HUDEP-2 (cell line): ENCODE results near the gene MTX3.

Source experiments
- DNase-seq, 76 experiments: peaks; one replicate each; lab custom pipeline; 2025; ENCODE audit not compliant: unreplicated experiment in 76 of 76; lab: John Stamatoyannopoulos, UW

MTX3 gene

GRCh38 chr5:79990598-79991507 is at the start of gene MTX3:
MTX3 (minus strand) TSS chr5:79991262; CDS start chr5:79991238, 24 bp downstream.
- peak in 75 of 76 experiments; percentile 6 to 89 (median 74) for DNase-seq

- DNase-seq: no peak
Observed at GRCh38 chr5:80039650-80040049, 48.6 kb upstream of the MTX3 start.

GRCh38 chr5:80037366-80037765 is 46.3 kb upstream of the MTX3 start:
- no peak for DNase-seq

- DNase-seq: no peak
Observed at GRCh38 chr5:80036615-80037014, 45.6 kb upstream of the MTX3 start.

- DNase-seq: no peak
Observed at GRCh38 chr5:80035839-80036238, 44.8 kb upstream of the MTX3 start.

- DNase-seq: no peak
Observed at GRCh38 chr5:80034962-80035821, 44.1 kb upstream of the MTX3 start, which contains the start of gene THBS4. THBS4 (plus strand) TSS chr5:80035348; CDS start chr5:80035538, 190 bp downstream.

GRCh38 chr5:80034559-80034958 is 43.5 kb upstream of the MTX3 start:
- no peak for DNase-seq

- no peak for DNase-seq
Observed at GRCh38 chr5:80033513-80033912, 42.5 kb upstream of the MTX3 start.

GRCh38 chr5:80031109-80031508 is 40.0 kb upstream of the MTX3 start:
- no peak for DNase-seq

- DNase-seq: no peak
Observed at GRCh38 chr5:80026841-80027240, 35.8 kb upstream of the MTX3 start.

- DNase-seq: no peak
Observed at GRCh38 chr5:80025069-80025468, 34.0 kb upstream of the MTX3 start.

- no peak for DNase-seq
Observed at GRCh38 chr5:80010754-80011392, 19.8 kb upstream of the MTX3 start.

- DNase-seq: no peak
Observed at GRCh38 chr5:80008995-80009765, 18.1 kb upstream of the MTX3 start.

GRCh38 chr5:80002677-80003076 is 11.6 kb upstream of the MTX3 start:
- DNase-seq: no peak

GRCh38 chr5:79999722-80000121 is 8.7 kb upstream of the MTX3 start:
- no peak for DNase-seq

GRCh38 chr5:79992891-79993657 is 2.0 kb upstream of the MTX3 start:
- no peak for DNase-seq

- DNase-seq: peak in 2 of 76 experiments; percentile 5 to 20
Observed at GRCh38 chr5:79990205-79990597, 861 bp downstream of the MTX3 start.

- no peak for DNase-seq
Observed at GRCh38 chr5:79986260-79986659, 4.8 kb downstream of the MTX3 start.

- DNase-seq: no peak
Observed at GRCh38 chr5:79985288-79985687, 5.8 kb downstream of the MTX3 start.
